CD4-positive, alpha-beta memory T cell (primary cell): ENCODE measurements around the gene NAPEPLD. TPM values are rescaled to one million over a fixed set of nuclear protein-coding genes. Genes with fewer than 3 reads are reported as not detected.
A peak's percentile ranks its signal among the peaks of the same experiment; 100 is the strongest.
"Not testable (repeated sequence)": the region's sequence is repeated elsewhere in the genome, so short reads cannot be mapped to it uniquely, and the experiment has no call there.

ENCODE experiments used
- CTCF ChIA-PET: fragments of 350-600 bp; sonication (Branson Sonifier 250); formaldehyde crosslinking; loops from one replicate; lab custom pipeline; 2021; ENCODE audit warnings: inconsistent platforms; ENCODE audit not compliant: partially characterized antibody; lab: Charles Lee
- POLR2A ChIA-PET: fragments of 350-600 bp; sonication (Branson Sonifier 250); formaldehyde crosslinking; loops from one replicate; lab custom pipeline; 2021; ENCODE audit not compliant: partially characterized antibody; lab: Charles Lee
- DNase-seq, 5 donors: peaks; one replicate each; pipeline versions ENCODE4 v3.0.0 to v3.0.0-alpha.2; 2020 to 2022; ENCODE audit warnings: mixed read lengths in 1 of 5
- H3K27ac ChIP-seq: one replicate; pipeline ENCODE4 v1.7.0; 2013; ENCODE audit warnings: low read depth, low read length
- H3K27me3 ChIP-seq: 2 replicates; pipeline ENCODE4 v1.7.0; 2013; ENCODE audit warnings: mild to moderate bottlenecking, low read length, moderate library complexity; ENCODE audit not compliant: insufficient read depth
- H3K36me3 ChIP-seq: 2 replicates; pipeline ENCODE4 v1.7.0; 2013; ENCODE audit warnings: mild to moderate bottlenecking, low read length, moderate library complexity; ENCODE audit not compliant: insufficient read depth
- H3K4me1 ChIP-seq: 2 replicates; pipeline ENCODE4 v1.7.0; 2013; ENCODE audit warnings: mild to moderate bottlenecking, low read length, moderate library complexity; ENCODE audit not compliant: insufficient read depth
- H3K4me3 ChIP-seq, 2 donors: one replicate each; pipeline ENCODE4 v1.7.0; 2013; ENCODE audit warnings: low read length in 2 of 2, mild to moderate bottlenecking in 1 of 2
- H3K9me3 ChIP-seq, 2 donors: one replicate each; pipeline ENCODE4 v1.7.0; 2013; ENCODE audit warnings: low read length in 2 of 2, control low read depth in 1 of 2; ENCODE audit not compliant: control insufficient read depth in 1 of 2
- H3K27ac Mint-ChIP-seq, 7 donors: one replicate each; pipeline ENCODE4 v1.8.0; 2020 to 2021; ENCODE audit warnings: mixed read lengths in 7 of 7, mild to moderate bottlenecking in 6 of 7, inconsistent platforms in 3 of 7, moderate library complexity in 3 of 7
- H3K27me3 Mint-ChIP-seq, 2 donors: one replicate each; pipeline ENCODE4 v1.8.0; 2020 to 2021; ENCODE audit warnings: mixed read lengths in 2 of 2
- H3K36me3 Mint-ChIP-seq, 2 donors: one replicate each; pipeline ENCODE4 v1.8.0; 2020 to 2021; ENCODE audit warnings: mixed read lengths in 2 of 2, inconsistent platforms in 1 of 2, mild to moderate bottlenecking in 1 of 2
- H3K4me1 Mint-ChIP-seq, 4 donors: one replicate each; pipeline ENCODE4 v1.8.0; 2020 to 2021; ENCODE audit warnings: mixed read lengths in 4 of 4, mild to moderate bottlenecking in 1 of 4
- H3K4me3 Mint-ChIP-seq, 8 donors: one replicate each; pipeline ENCODE4 v1.8.0; 2020 to 2021; ENCODE audit warnings: mixed read lengths in 8 of 8, mild to moderate bottlenecking in 7 of 8, moderate library complexity in 6 of 8, inconsistent platforms in 3 of 8
- H3K9me3 Mint-ChIP-seq, 8 donors: one replicate each; pipeline ENCODE4 v1.8.0; 2020 to 2021; ENCODE audit warnings: mixed read lengths in 8 of 8, mild to moderate bottlenecking in 5 of 8, inconsistent platforms in 3 of 8, moderate library complexity in 1 of 8
- intact Hi-C: fragments of 100-400 bp; cut with micrococcal nuclease; formaldehyde crosslinking; loops from one replicate; pipeline ENCODE4 v1.15.1; 2023
- polyA plus RNA-seq, 2 donors: library from polyadenylated mRNA; unstranded; fragments of 300-500 nt; fragmentation: Illumina TruSeq; gene quantifications; one replicate each; pipeline ENCODE4 v1.2.3, GENCODE V29; 2021
- total RNA-seq, 2 experiments: library from RNA; stranded (reverse); gene quantifications; one replicate each; pipeline ENCODE4 v1.2.3, GENCODE V29; 2021

NAPEPLD gene
- total and polyA plus RNA-seq, 4 experiments from 2014 or later = 2.1 to 22.2 (median 16.6) TPM

DNA sequence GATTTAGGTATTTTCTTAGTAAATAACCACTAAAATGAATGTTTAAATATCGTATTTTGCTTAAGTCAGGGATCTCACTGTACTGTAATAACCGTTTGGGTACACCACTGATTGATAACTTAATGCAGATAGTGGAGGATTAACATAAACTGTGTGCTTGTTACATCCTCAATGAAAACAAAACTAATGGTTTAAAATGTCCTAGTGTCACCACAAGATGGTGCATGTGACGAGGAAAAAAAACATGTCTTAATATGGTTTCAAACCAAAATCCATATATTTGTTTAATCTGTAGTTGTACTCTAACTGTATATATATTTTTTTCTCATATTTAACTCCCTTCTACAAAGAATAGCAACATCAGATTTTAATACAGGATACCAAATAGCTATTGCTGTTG, 54.8 kb downstream of the NAPEPLD start:
- peaks cover 6% of the 10 kb centered on the region for H3K36me3 ChIP-seq
- H3K4me1 ChIP-seq = no peaks in the 10 kb centered on the region
- H3K27ac Mint-ChIP-seq = peak overlapping the region in 2 of 7 donors; percentile 62 to 64
- no peak for DNase-seq
- H3K9me3 Mint-ChIP-seq = peaks cover 0 to 4% (median 0%) of the 10 kb centered on the region in 8 donors
- H3K4me3 ChIP-seq = no peak overlapping the region
- H3K36me3 Mint-ChIP-seq = peaks cover 48% of the 10 kb centered on the region in 2 donors
- intact Hi-C loops = no loop called here
- no peaks in the 10 kb centered on the region for H3K27me3 ChIP-seq
- H3K27ac ChIP-seq = no peak overlapping the region
- H3K4me3 Mint-ChIP-seq = no peak overlapping the region
- ChIA-PET POLR2A (no interaction called here), CTCF (no interaction called here)
- H3K9me3 ChIP-seq = no peaks in the 10 kb centered on the region
- no peaks in the 10 kb centered on the region for H3K27me3 Mint-ChIP-seq
- H3K4me1 Mint-ChIP-seq = peaks cover 0 to 5% (median 1%) of the 10 kb centered on the region in 4 donors

GRCh38 chr7:103093429-103093828, 55.5 kb downstream of the NAPEPLD start:
- CTCF ChIA-PET = interaction anchor here (1.1 kb wide), 1 partner anchor 18 kb away, joined by 3 read pairs; the partner anchor contains the start of gene ARMC10
- Histone ChIP-seq H3K4me1 (no peaks in the 10 kb centered on the region), H3K27me3 (no peaks in the 10 kb centered on the region), H3K4me3 (no peak overlapping the region), H3K36me3 (peaks cover 6% of the 10 kb centered on the region), H3K27ac (no peak overlapping the region), H3K9me3 (no peaks in the 10 kb centered on the region)
- Mint-ChIP-seq H3K27me3 (no peaks in the 10 kb centered on the region), H3K4me3 (no peak overlapping the region), H3K4me1 (peaks cover 0 to 5% (median 1%) of the 10 kb centered on the region in 4 donors), H3K36me3 (peaks cover 49 to 52% of the 10 kb centered on the region in 2 donors), H3K9me3 (peaks cover 0 to 4% (median 0%) of the 10 kb centered on the region in 8 donors), H3K27ac (peak overlapping the region in 2 of 7 donors; percentile 6 to 12)
- POLR2A ChIA-PET = no interaction called here
- intact Hi-C loops = no loop called here
- DNase-seq = no peak

DNA sequence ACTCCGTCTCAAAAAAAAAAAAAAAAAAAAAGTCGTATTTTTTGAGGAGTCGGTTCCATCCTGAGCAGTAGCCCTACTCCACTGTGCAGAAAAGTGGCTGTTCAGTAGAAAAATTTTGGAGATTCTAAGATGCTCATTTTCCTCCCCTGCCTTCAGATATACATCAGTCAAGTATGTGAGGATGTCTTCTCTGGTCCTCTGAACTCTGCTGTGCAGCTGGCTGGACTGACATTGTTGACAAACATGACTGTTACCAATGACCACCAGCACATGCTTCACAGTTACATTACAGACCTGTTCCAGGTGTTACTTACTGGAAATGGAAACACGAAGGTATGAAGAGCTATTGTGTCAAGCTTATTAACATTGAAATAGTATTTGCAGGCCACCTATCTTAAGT, 56.6 kb downstream of the NAPEPLD start:
- H3K4me1 Mint-ChIP-seq, H3K4me3 ChIP-seq, H3K27me3 ChIP-seq, H3K36me3 ChIP-seq, POLR2A ChIA-PET, H3K9me3 Mint-ChIP-seq, H3K9me3 ChIP-seq, DNase-seq, H3K4me3 Mint-ChIP-seq, H3K27ac ChIP-seq, H3K27me3 Mint-ChIP-seq, intact Hi-C loops, H3K4me1 ChIP-seq: not testable (repeated sequence)
- CTCF ChIA-PET = interaction anchor here (1.1 kb wide), 1 partner anchor 17 kb away, joined by 3 read pairs; the partner anchor contains the start of gene ARMC10
- peaks cover 54 to 55% of the 10 kb centered on the region in 2 donors for H3K36me3 Mint-ChIP-seq
- peak overlapping the region in 1 of 7 donors; percentile 12 for H3K27ac Mint-ChIP-seq

- Mint-ChIP-seq H3K9me3 (no peaks in the 10 kb centered on the region), H3K27me3 (no peaks in the 10 kb centered on the region), H3K27ac (no peak overlapping the region), H3K4me3 (no peak overlapping the region), H3K36me3 (peaks cover 8 to 44% of the 10 kb centered on the region in 2 donors), H3K4me1 (peaks cover 13 to 25% (median 17%) of the 10 kb centered on the region in 4 donors)
- no peaks in the 10 kb centered on the region for H3K9me3 ChIP-seq
- H3K27me3 ChIP-seq = no peaks in the 10 kb centered on the region
- ChIA-PET POLR2A (no interaction called here), CTCF (interaction anchor here (0.8 to 3.1 kb wide), 2 partner anchors 8 to 26 kb away, joined by 3 to 12 read pairs; partner anchors contain the start of genes ARMC10 and FBXL13)
- no peak overlapping the region for H3K4me3 ChIP-seq
- H3K4me1 ChIP-seq = peaks cover 5% of the 10 kb centered on the region
- H3K36me3 ChIP-seq = peaks cover 15% of the 10 kb centered on the region
- no peak overlapping the region for H3K27ac ChIP-seq
- intact Hi-C loops = no loop called here
- no peak for DNase-seq
Measured at GRCh38 chr7:103083210-103083609, 65.7 kb downstream of the NAPEPLD start.

DNA sequence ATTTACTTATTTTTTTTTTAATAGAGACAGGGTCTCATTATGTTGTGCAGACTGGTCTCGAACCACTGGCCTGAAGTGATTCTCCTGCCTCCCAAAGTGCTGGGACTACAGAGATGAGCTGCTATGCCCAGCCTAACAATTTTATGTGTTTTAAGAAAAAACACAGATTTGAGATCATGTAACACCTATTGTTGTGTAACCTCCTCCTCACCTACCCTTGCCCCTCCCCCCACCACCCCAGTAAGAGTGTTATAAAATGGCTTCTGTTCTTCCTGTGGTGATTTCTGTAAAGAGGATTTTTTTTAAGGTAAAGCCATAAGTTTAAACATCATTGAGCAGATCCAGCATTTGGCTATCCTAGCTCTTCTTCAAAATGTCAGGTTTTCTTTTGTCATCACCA, 66.4 kb downstream of the NAPEPLD start:
- Histone ChIP-seq H3K27me3 (no peaks in the 10 kb centered on the region), H3K4me1 (peaks cover 11% of the 10 kb centered on the region), H3K36me3 (peaks cover 15% of the 10 kb centered on the region), H3K9me3 (no peaks in the 10 kb centered on the region), H3K27ac (no peak overlapping the region), H3K4me3 (no peak overlapping the region)
- no peaks in the 10 kb centered on the region for H3K9me3 Mint-ChIP-seq
- CTCF ChIA-PET = interaction anchor here (3.1 kb wide), 1 partner anchor 8 kb away, joined by 12 read pairs; the partner anchor contains the start of genes ARMC10 and FBXL13
- DNase-seq = no peak
- peaks cover 5 to 37% of the 10 kb centered on the region in 2 donors for H3K36me3 Mint-ChIP-seq
- intact Hi-C loops = no loop called here
- H3K4me1 Mint-ChIP-seq = peaks cover 17 to 28% (median 22%) of the 10 kb centered on the region in 4 donors
- POLR2A ChIA-PET = no interaction called here
- no peak overlapping the region for H3K4me3 Mint-ChIP-seq
- H3K27ac Mint-ChIP-seq = peak overlapping the region in 1 of 7 donors; percentile 8
- H3K27me3 Mint-ChIP-seq = no peaks in the 10 kb centered on the region

DNA sequence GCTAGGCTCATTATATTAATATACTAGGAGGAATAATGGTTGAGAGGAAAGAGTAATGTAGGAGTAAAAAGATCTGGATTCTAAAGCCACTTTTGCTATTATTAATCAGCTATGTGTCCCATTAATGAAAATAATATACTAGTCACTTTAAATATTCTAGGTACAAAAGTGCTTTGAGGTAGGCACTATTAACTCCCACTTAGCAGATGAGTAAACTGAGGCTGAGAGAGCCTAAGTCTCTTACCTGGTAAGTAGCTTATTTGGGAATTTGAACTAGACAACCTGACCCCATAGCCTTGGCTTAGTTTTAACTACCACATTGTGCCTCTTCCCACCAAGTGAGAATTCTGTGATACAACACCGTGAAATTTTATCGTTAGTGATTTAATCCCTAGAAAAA, 68.0 kb downstream of the NAPEPLD start:
- ChIA-PET POLR2A (no interaction called here), CTCF (interaction anchor here (0.8 to 1.3 kb wide), 3 partner anchors 15 to 19 kb away, joined by 3 to 5 read pairs (median 3); no protein-coding TSS in a partner anchor)
- Mint-ChIP-seq H3K27ac (no peak overlapping the region), H3K27me3 (no peaks in the 10 kb centered on the region), H3K9me3 (no peaks in the 10 kb centered on the region), H3K4me3 (no peak overlapping the region), H3K4me1 (peaks cover 23 to 42% (median 32%) of the 10 kb centered on the region in 4 donors), H3K36me3 (peaks cover 0 to 26% of the 10 kb centered on the region in 2 donors)
- peaks cover 15% of the 10 kb centered on the region for H3K36me3 ChIP-seq
- no peak for DNase-seq
- H3K4me3 ChIP-seq = no peak overlapping the region
- H3K4me1 ChIP-seq = peaks cover 26% of the 10 kb centered on the region
- intact Hi-C loops = no loop called here
- no peak overlapping the region for H3K27ac ChIP-seq
- no peaks in the 10 kb centered on the region for H3K27me3 ChIP-seq
- H3K9me3 ChIP-seq = no peaks in the 10 kb centered on the region

- CTCF ChIA-PET = interaction anchor here (1.3 kb wide), 2 partner anchors 17 to 18 kb away, joined by 3 to 4 read pairs; no protein-coding TSS in a partner anchor
- Histone ChIP-seq H3K4me1 (peaks cover 30% of the 10 kb centered on the region), H3K27ac (no peak overlapping the region), H3K27me3 (no peaks in the 10 kb centered on the region), H3K9me3 (no peaks in the 10 kb centered on the region), H3K36me3 (peaks cover 13% of the 10 kb centered on the region), H3K4me3 (no peak overlapping the region)
- Mint-ChIP-seq H3K4me1 (peaks cover 27 to 49% (median 38%) of the 10 kb centered on the region in 4 donors), H3K27ac (peak overlapping the region in 1 of 7 donors; percentile 29), H3K9me3 (no peaks in the 10 kb centered on the region), H3K36me3 (peaks cover 0 to 26% of the 10 kb centered on the region in 2 donors), H3K4me3 (no peak overlapping the region), H3K27me3 (no peaks in the 10 kb centered on the region)
- DNase-seq = no peak
- POLR2A ChIA-PET = no interaction called here
- intact Hi-C loops = no loop called here
Measured at GRCh38 chr7:103079836-103080235, 69.1 kb downstream of the NAPEPLD start.
